Fibroblast of lung (primary cell): ENCODE data around the gene PRR13. TPM values are rescaled to one million over a fixed set of nuclear protein-coding genes. Genes with fewer than 3 reads are reported as not detected.
"Not testable (repeated sequence)": the region's sequence is repeated elsewhere in the genome, so short reads cannot be mapped to it uniquely, and the experiment has no call there.

Source experiments
- DNase-seq, 2 donors: peaks; one replicate each; pipeline versions ENCODE4 v3.0.0 to v3.0.0-alpha.2; 2010; ENCODE audit warnings: low read depth in 2 of 2
- H2AFZ ChIP-seq: 2 replicates; pipeline ENCODE4 v1.5.1; 2012; ENCODE audit warnings: low read length, control low read depth, inconsistent platforms
- H3K27ac ChIP-seq: 2 replicates; pipeline ENCODE4 v1.5.1; 2011; ENCODE audit warnings: low read length, control low read depth; ENCODE audit not compliant: insufficient read depth
- H3K27me3 ChIP-seq: 2 replicates; pipeline ENCODE4 v1.5.1; 2011; ENCODE audit warnings: mild to moderate bottlenecking, low read length; ENCODE audit not compliant: control insufficient read depth, insufficient read depth
- H3K36me3 ChIP-seq: 2 replicates; pipeline ENCODE4 v1.5.1; 2011; ENCODE audit warnings: low read length; ENCODE audit not compliant: control insufficient read depth, insufficient read depth
- H3K4me1 ChIP-seq: 2 replicates; pipeline ENCODE4 v1.5.1; 2011; ENCODE audit warnings: low read length; ENCODE audit not compliant: control insufficient read depth, insufficient read depth; ENCODE audit errors: extremely low read depth
- H3K4me2 ChIP-seq: 2 replicates; pipeline ENCODE4 v1.5.1; 2011; ENCODE audit warnings: low read length, control low read depth; ENCODE audit not compliant: insufficient read depth; ENCODE audit errors: extremely low read depth
- H3K4me3 ChIP-seq, 4 experiments: fragments of 200-600 bp in 1 of 4; sonication (generic) in 1 of 4; replicated peaks in 1 of 4; 2 replicates each; pipeline ENCODE4 v1.5.1; 2011 to 2016; ENCODE audit warnings: low read length in 4 of 4, low read depth in 3 of 4, mild to moderate bottlenecking in 3 of 4, control low read depth in 2 of 4, inconsistent platforms in 1 of 4, mixed read lengths in 1 of 4; ENCODE audit not compliant: insufficient read depth in 1 of 4; ENCODE audit errors: control extremely low read depth in 1 of 4
- H3K79me2 ChIP-seq: 2 replicates; pipeline ENCODE4 v1.5.1; 2012; ENCODE audit warnings: mild to moderate bottlenecking, low read length, inconsistent platforms; ENCODE audit not compliant: control insufficient read depth, insufficient read depth
- H3K9ac ChIP-seq: 2 replicates; pipeline ENCODE4 v1.5.1; 2011; ENCODE audit warnings: mild to moderate bottlenecking, low read length, control low read depth; ENCODE audit not compliant: insufficient read depth
- H3K9me3 ChIP-seq: 2 replicates; pipeline ENCODE4 v1.5.1; 2012; ENCODE audit warnings: low read depth, low read length; ENCODE audit not compliant: control insufficient read depth, insufficient read depth
- H4K20me1 ChIP-seq: 2 replicates; pipeline ENCODE4 v1.5.1; 2011; ENCODE audit warnings: low read length; ENCODE audit not compliant: control insufficient read depth, insufficient read depth; ENCODE audit errors: extremely low read depth
- EZH2 ChIP-seq: IDR thresholded peaks from 2 replicates; pipeline ENCODE4 v1.5.1; 2012; ENCODE audit warnings: low read length, control low read depth, mild to moderate bottlenecking; ENCODE audit errors: missing control alignments
- polyA plus RNA-seq, 2 donors: library from polyadenylated mRNA; depleted of rRNA in 1 of 2; stranded (reverse) in 1 of 2; unstranded in 1 of 2; fragments of >200 nt; gene quantifications; 2 replicates each; pipeline ENCODE4 v1.2.1, GENCODE V29; 2011 to 2012; ENCODE audit warnings: missing spikeins in 1 of 2
- total RNA-seq: library from RNA; depleted of rRNA; stranded (reverse); fragments of >200 nt; gene quantifications from 2 replicates; pipeline ENCODE4 v1.2.1, GENCODE V29; 2014
- TF ChIP-seq, protein P1 (sequence below), 2 donors: IDR thresholded peaks in 1 of 2; conservative IDR thresholded peaks in 1 of 2; 1 replicate in 1 of 2; 2 replicates in 1 of 2; pipeline ENCODE4 v1.5.1; 2011 to 2012; ENCODE audit warnings: low read length in 2 of 2, control low read depth in 1 of 2, inconsistent platforms in 1 of 2, low read depth in 1 of 2, mild to moderate bottlenecking in 1 of 2

PRR13 gene
- total and polyA plus RNA-seq, 2 donors (not counting 1 experiment from before 2014, with no cell fraction given) = 48.1 to 114 TPM

DNA sequence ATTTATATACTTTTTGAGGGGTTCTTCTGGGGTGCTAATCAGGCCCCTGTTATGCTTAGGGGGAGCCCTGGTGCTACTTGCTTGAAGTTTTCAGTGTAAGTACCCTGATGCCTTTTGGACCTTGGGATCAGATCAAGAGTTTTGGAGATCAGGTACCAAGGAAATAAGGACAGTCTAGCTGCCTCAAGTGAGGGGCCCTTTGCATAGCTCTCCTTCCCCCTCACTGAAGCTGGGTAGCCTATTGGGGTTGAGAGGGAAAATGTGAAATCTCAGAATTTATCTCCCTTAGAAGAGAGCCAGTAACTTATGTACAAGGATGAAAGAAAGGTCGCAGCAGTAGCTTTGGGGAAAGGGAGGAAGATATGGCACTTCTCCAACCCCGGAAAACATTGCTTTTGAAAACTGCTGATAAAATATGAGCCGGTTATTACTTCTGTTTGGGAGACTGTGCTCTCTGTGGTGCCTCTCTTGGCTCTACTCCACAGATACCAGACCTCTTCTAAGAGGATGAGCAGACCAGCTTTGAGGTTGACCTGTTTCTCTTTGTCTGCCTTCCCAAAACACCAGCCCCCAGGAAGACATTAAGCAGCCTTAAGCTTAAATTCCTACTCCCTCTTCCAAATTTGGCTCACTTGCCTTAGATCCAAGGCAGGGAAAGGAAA is 26.6 kb upstream of the PRR13 start:
- DNase-seq = no peak
- H3K4me2 ChIP-seq = no peak overlapping the region
- no peak overlapping the region for H3K9ac ChIP-seq
- no peaks in the 10 kb centered on the region for H3K27me3 ChIP-seq
- no peaks in the 10 kb centered on the region for H3K79me2 ChIP-seq
- TF ChIP-seq, protein P1, sequence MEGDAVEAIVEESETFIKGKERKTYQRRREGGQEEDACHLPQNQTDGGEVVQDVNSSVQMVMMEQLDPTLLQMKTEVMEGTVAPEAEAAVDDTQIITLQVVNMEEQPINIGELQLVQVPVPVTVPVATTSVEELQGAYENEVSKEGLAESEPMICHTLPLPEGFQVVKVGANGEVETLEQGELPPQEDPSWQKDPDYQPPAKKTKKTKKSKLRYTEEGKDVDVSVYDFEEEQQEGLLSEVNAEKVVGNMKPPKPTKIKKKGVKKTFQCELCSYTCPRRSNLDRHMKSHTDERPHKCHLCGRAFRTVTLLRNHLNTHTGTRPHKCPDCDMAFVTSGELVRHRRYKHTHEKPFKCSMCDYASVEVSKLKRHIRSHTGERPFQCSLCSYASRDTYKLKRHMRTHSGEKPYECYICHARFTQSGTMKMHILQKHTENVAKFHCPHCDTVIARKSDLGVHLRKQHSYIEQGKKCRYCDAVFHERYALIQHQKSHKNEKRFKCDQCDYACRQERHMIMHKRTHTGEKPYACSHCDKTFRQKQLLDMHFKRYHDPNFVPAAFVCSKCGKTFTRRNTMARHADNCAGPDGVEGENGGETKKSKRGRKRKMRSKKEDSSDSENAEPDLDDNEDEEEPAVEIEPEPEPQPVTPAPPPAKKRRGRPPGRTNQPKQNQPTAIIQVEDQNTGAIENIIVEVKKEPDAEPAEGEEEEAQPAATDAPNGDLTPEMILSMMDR (conservative IDR thresholded peaks at IDR 0.05 in 1 of 2, IDR thresholded peaks at IDR 0.05 in 1 of 2; ENCODE audit: low read depth in 1 of 2, low read length in 2 of 2) = no peak
- no peak for TF ChIP-seq EZH2
- H3K27ac ChIP-seq = no peak overlapping the region
- peaks cover 2% of the 10 kb centered on the region for H3K4me1 ChIP-seq
- H2AFZ ChIP-seq = no peak overlapping the region
- H3K36me3 ChIP-seq = peaks cover 5% of the 10 kb centered on the region
- H4K20me1 ChIP-seq = no peaks in the 10 kb centered on the region
- H3K9me3 ChIP-seq = no peaks in the 10 kb centered on the region
- H3K4me3 ChIP-seq = no peak overlapping the region

DNA sequence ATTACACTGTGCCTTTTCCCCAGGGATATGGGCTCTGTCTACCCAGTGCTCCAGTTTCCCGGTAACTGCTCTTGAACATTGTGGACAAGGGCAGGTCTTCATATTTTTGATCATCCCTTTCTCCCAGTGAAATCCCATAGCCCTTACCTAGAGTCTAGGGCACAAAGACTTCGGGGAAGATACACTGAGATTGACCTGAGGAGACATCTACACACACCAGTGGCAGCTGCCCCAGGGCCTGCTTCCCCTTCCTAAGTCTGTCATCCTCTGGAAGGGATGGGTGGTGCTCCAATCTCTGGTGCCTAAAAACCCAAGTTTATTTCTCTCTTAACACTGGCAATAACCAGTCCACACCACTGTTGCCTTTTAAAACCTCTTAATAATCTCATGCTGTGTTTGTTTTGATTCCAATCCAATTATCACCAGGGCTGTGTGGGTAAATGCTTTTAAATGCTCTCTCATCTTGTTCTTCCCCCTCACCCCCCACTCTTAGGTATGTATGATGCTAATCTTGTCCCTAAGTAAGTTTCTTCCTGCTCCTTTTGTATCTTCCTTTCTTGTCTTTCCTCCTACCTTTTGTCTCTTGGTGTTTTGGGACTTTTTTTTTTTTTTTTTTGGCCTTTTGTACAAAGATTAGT is 25.7 kb upstream of the PRR13 start:
- not testable (repeated sequence) for H3K36me3 ChIP-seq, H3K4me3 ChIP-seq, H3K9me3 ChIP-seq, H4K20me1 ChIP-seq, H3K27me3 ChIP-seq, H3K9ac ChIP-seq, H3K4me2 ChIP-seq, H3K27ac ChIP-seq, H3K79me2 ChIP-seq, H3K4me1 ChIP-seq, H2AFZ ChIP-seq
- peak in 1 of 2 donors; percentile 55 for DNase-seq

DNA sequence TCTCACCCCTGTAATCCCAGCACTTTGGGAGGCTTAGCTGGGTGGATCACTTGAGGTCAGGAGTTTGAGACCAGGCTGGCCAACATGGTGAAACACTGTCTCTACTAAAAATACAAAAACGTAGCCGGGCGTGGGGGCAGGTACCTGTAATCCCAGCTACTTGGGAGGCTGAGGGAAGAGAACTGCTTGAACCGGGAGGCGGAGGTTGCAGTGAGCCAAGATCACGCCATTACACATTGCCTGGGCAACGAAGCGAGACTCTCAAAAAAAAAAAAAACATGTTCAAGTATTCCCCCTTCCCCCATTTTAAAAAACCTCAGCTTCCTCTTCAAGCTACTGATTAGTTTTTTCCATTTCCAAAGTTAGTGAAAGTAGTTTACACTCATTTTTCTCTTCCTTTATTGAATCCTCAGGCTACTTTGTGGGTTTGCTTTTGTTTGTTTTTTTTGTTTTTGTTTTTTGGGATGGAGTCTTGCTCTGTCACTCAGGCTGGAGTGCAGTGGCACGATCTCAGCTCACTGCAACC is 24.2 kb upstream of the PRR13 start:
- not testable (repeated sequence) for H3K36me3 ChIP-seq, H3K9me3 ChIP-seq, H3K9ac ChIP-seq, H2AFZ ChIP-seq, H3K27ac ChIP-seq, DNase-seq, H4K20me1 ChIP-seq, H3K79me2 ChIP-seq, H3K4me2 ChIP-seq, H3K27me3 ChIP-seq, H3K4me3 ChIP-seq, H3K4me1 ChIP-seq

DNA sequence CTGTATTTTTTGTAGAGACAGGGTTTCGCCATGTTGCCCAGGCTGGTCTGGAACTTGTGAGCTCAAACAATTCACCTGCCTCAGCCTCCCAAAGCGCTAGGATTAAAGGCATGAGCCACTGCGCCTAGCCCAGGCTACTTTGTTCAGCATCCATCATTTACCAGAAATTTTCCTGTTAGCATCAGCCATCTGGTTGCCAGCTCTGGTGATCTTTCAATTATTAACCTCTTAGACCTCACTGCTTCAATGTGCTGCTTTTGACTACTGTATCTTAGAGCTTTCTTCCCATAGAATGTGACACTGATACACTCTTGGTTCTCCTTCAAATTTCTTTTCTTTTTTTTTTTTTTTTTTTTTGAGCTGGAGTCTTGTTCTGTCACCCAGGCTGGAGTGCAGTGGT is 23.3 kb upstream of the PRR13 start:
- DNase-seq = no peak
- Histone ChIP-seq H3K4me2 (no peak overlapping the region), H4K20me1 (no peaks in the 10 kb centered on the region), H3K36me3 (no peaks in the 10 kb centered on the region), H3K9ac (no peak overlapping the region), H3K4me3 (no peak overlapping the region), H3K27me3 (no peaks in the 10 kb centered on the region), H3K9me3 (no peaks in the 10 kb centered on the region), H3K79me2 (no peaks in the 10 kb centered on the region), H2AFZ (no peak overlapping the region), H3K4me1 (no peaks in the 10 kb centered on the region), H3K27ac (no peak overlapping the region)
- TF ChIP-seq EZH2 = no peak
- TF ChIP-seq, protein P1 (conservative IDR thresholded peaks at IDR 0.05 in 1 of 2, IDR thresholded peaks at IDR 0.05 in 1 of 2; ENCODE audit: low read depth in 1 of 2, low read length in 2 of 2) = no peak
